ENCODE data around the gene HSPA2. TPM values are rescaled to one million over a fixed set of nuclear protein-coding genes. Genes with fewer than 3 reads are reported as not detected.

HSPA2 gene
- total RNA-seq, 1 donor, result 5.1 TPM

Small RNAs within 50 kb of the gene (small RNA-seq; reads per million reads assigned to genes)
- not detected for gene AL049869.4

Other genes with a start within 250 kb of the HSPA2 start
- 2.2 TPM for gene ESR2, start 246.4 kb upstream of the HSPA2 start, total RNA-seq
- 34.7 TPM for gene MTHFD1, start 152.4 kb upstream of the HSPA2 start, total RNA-seq
- 0.27 TPM for gene AKAP5, start 75.2 kb upstream of the HSPA2 start, total RNA-seq
- 8.3 TPM for gene ZBTB25, start 36.9 kb upstream of the HSPA2 start, total RNA-seq
- gene ZBTB1, start 36.0 kb upstream of the HSPA2 start, total RNA-seq, result 27.7 TPM
- gene PPP1R36, start 9.2 kb downstream of the HSPA2 start, total RNA-seq, result not detected
- 0.27 TPM for gene PLEKHG3, start 163.7 kb downstream of the HSPA2 start, total RNA-seq

Measured in hematopoietic multipotent progenitor cell (in vitro differentiated cells).